ENCODE data around the gene RPL10. TPM values are rescaled to one million over a fixed set of nuclear protein-coding genes. Genes with fewer than 3 reads are reported as not detected.

The RPL10 gene
- total RNA-seq, 2 experiments from 2014 or later: 5,036 to 5,204 TPM

DNA sequence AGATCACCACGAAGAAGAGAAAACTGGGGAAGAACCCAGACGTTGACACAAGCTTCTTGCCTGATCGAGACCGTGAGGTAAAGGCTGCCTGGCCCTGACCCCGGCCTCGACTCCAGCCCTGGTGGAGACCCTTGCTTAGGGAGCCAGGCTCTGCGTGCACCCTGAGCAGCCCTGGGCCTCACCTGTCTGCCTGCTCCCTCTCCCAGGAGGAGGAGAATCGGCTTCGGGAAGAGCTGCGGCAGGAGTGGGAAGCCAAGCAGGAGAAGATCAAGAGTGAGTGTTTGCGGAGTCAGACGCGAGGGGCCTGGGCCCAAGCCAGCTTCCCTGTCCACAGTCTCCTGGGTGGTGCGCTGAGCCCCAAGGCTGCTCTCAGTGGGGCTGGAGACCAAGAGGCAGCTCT lies 50.3 kb downstream of the RPL10 start:
- no peaks in the 10 kb centered on the region for H3K27me3 ChIP-seq (ENCODE audit: control insufficient read depth in 1 of 2, insufficient read depth in 2 of 2, low read length in 2 of 2)
- H3K4me1 ChIP-seq (ENCODE audit: insufficient read depth, low read length): peaks cover 31% of the 10 kb centered on the region
- ChIA-PET CTCF (no interaction called here), POLR2A (no interaction called here)
- no peaks in the 10 kb centered on the region for H3K9me3 ChIP-seq (ENCODE audit: control insufficient read depth in 1 of 2, insufficient read depth in 1 of 2, low read length in 2 of 2)
- no peak overlapping the region for H3K4me3 ChIP-seq (ENCODE audit: low read length)
- no peak for ATAC-seq (ENCODE audit: poor library complexity)
- TF ChIP-seq CTCF (IDR thresholded peaks at IDR 0.05): no peak
- no peak overlapping the region for H3K4me3 Mint-ChIP-seq
- H3K36me3 ChIP-seq (ENCODE audit: insufficient read depth, low read length): peaks cover 38% of the 10 kb centered on the region
- H3K36me3 Mint-ChIP-seq (ENCODE audit: low read depth): peaks cover 23% of the 10 kb centered on the region
- no peak for DNase-seq
- no peaks in the 10 kb centered on the region for H3K4me1 Mint-ChIP-seq (ENCODE audit: low read depth)
- H3K9me3 Mint-ChIP-seq: no peaks in the 10 kb centered on the region
- no peaks in the 10 kb centered on the region for H3K27me3 Mint-ChIP-seq
- intact Hi-C loops (cut with DNase I, micrococcal nuclease): no loop called here
- H3K27ac Mint-ChIP-seq: no peak overlapping the region
- no peak overlapping the region for H3K27ac ChIP-seq (ENCODE audit: low read depth in 1 of 2, low read length in 2 of 2)

DNA sequence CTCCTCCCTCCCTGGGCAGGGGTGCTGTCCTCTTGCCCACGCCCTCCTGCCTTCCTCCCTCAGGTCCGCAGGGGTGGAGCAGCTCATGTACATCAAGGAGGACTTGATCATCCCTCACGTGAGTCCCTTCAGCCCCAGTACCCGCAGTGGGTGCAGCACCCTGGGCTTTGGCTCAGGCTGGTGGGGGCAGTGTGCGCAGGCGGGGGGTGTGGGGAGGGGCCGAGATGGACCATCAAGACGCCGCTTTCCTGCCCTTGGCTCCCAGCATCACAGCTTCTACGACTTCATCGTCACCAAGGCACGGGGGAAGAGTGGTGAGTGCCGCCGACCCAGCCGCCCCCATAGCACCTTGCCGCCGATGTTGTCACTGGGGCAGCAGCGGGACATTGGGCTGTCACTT lies 51.4 kb downstream of the RPL10 start:
- Mint-ChIP-seq H3K9me3 (no peaks in the 10 kb centered on the region), H3K27ac (no peak overlapping the region), H3K4me3 (no peak overlapping the region), H3K36me3 (ENCODE audit: low read depth) (peaks cover 21% of the 10 kb centered on the region), H3K4me1 (ENCODE audit: low read depth) (no peaks in the 10 kb centered on the region), H3K27me3 (no peaks in the 10 kb centered on the region)
- Histone ChIP-seq H3K36me3 (ENCODE audit: insufficient read depth, low read length) (peaks cover 38% of the 10 kb centered on the region), H3K9me3 (ENCODE audit: control insufficient read depth in 1 of 2, insufficient read depth in 1 of 2, low read length in 2 of 2) (no peaks in the 10 kb centered on the region), H3K27me3 (ENCODE audit: control insufficient read depth in 1 of 2, insufficient read depth in 2 of 2, low read length in 2 of 2) (no peaks in the 10 kb centered on the region), H3K4me1 (ENCODE audit: insufficient read depth, low read length) (peaks cover 24% of the 10 kb centered on the region), H3K27ac (ENCODE audit: low read depth in 1 of 2, low read length in 2 of 2) (no peak overlapping the region), H3K4me3 (ENCODE audit: low read length) (no peak overlapping the region)
- POLR2A ChIA-PET: no interaction called here
- no peak for ATAC-seq (ENCODE audit: poor library complexity)
- intact Hi-C loops (cut with DNase I, micrococcal nuclease): no loop called here
- no peak for TF ChIP-seq CTCF (IDR thresholded peaks at IDR 0.05)
- no peak for DNase-seq
- CTCF ChIA-PET: no interaction called here

DNA sequence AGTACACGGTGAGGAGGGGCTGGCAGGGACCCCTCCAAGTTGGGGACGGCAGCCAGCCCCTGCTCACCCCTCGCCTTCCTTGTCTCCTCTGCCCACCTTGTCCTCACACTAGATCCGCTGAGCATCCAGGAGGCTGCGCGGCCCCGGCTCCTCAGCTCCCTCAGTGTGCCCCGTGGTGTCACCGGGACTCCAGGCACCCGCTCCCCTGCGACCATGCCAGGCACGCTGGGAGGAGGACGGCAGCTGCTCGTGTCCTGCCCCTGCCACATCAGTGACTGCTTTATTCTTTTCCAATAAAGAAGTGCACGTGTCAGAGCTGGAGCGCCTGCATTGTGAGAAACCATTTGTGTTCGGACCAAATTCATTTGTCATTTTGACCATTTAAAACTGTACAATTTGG lies 52.1 kb downstream of the RPL10 start:
- no peaks in the 10 kb centered on the region for H3K4me1 Mint-ChIP-seq (ENCODE audit: low read depth)
- DNase-seq (no peak), ATAC-seq (ENCODE audit: poor library complexity) (no peak)
- H3K9me3 Mint-ChIP-seq: no peaks in the 10 kb centered on the region
- POLR2A ChIA-PET: no interaction called here
- peaks cover 21% of the 10 kb centered on the region for H3K36me3 Mint-ChIP-seq (ENCODE audit: low read depth)
- H3K4me1 ChIP-seq (ENCODE audit: insufficient read depth, low read length): peaks cover 17% of the 10 kb centered on the region
- H3K4me3 Mint-ChIP-seq: no peak overlapping the region
- H3K27ac ChIP-seq (ENCODE audit: low read depth in 1 of 2, low read length in 2 of 2): no peak overlapping the region
- intact Hi-C loops (cut with DNase I, micrococcal nuclease): no loop called here
- no peak for TF ChIP-seq CTCF (IDR thresholded peaks at IDR 0.05)
- H3K4me3 ChIP-seq (ENCODE audit: low read length): no peak overlapping the region
- H3K27me3 Mint-ChIP-seq: no peaks in the 10 kb centered on the region
- peaks cover 38% of the 10 kb centered on the region for H3K36me3 ChIP-seq (ENCODE audit: insufficient read depth, low read length)
- CTCF ChIA-PET: no interaction called here
- no peaks in the 10 kb centered on the region for H3K9me3 ChIP-seq (ENCODE audit: control insufficient read depth in 1 of 2, insufficient read depth in 1 of 2, low read length in 2 of 2)
- H3K27me3 ChIP-seq (ENCODE audit: control insufficient read depth in 1 of 2, insufficient read depth in 2 of 2, low read length in 2 of 2): no peaks in the 10 kb centered on the region
- H3K27ac Mint-ChIP-seq: no peak overlapping the region

Small RNA genes lying within 50 kb of the gene (microRNA-seq; reads per million reads assigned to microRNA genes)
- not detected for gene MIR6858 (ENCODE audit: borderline microRNAs expressed, borderline replicate concordance)

Other genes starting within 250 kb of the RPL10 start
- gene OPN1MW, start 215.8 kb upstream of the RPL10 start, total RNA-seq: not detected
- gene OPN1MW2, start 178.6 kb upstream of the RPL10 start, total RNA-seq: not detected
- gene OPN1MW3, start 140.8 kb upstream of the RPL10 start, total RNA-seq: not detected
- not detected for gene TEX28, start 103.3 kb upstream of the RPL10 start, total RNA-seq
- gene TKTL1, start 102.6 kb upstream of the RPL10 start, total RNA-seq: 1 to 10 TPM; 1.7 to 2.3 TPM
- 1,000 to 10,000 TPM; 1,012 to 1,022 TPM for gene FLNA, start 23.7 kb upstream of the RPL10 start, total RNA-seq
- gene EMD, start 19.1 kb upstream of the RPL10 start, total RNA-seq: 100 to 1,000 TPM; 164 to 178 TPM
- gene DNASE1L1, start 10.9 kb downstream of the RPL10 start, total RNA-seq: 10 to 100 TPM; 16.0 to 18.4 TPM
- gene TAFAZZIN, start 13.2 kb downstream of the RPL10 start, total RNA-seq: 10 to 100 TPM; 72.8 to 78.5 TPM
- 10 to 100 TPM; 31.4 to 40.8 TPM for gene ATP6AP1, start 30.3 kb downstream of the RPL10 start, total RNA-seq
- 100 to 1,000 TPM; 144 to 145 TPM for gene GDI1, start 38.8 kb downstream of the RPL10 start, total RNA-seq
- 10 to 100 TPM; 42.3 to 49.4 TPM for gene FAM50A, start 45.8 kb downstream of the RPL10 start, total RNA-seq
- 10 to 100 TPM; 35.1 to 38.1 TPM for gene PLXNA3, start 59.9 kb downstream of the RPL10 start, total RNA-seq
- gene LAGE3, start 80.9 kb downstream of the RPL10 start, total RNA-seq: 1 to 10 TPM; 5.7 to 6.6 TPM
- 1 to 10 TPM; 6.6 to 8.9 TPM for gene UBL4A, start 88.2 kb downstream of the RPL10 start, total RNA-seq
- gene SLC10A3, start 92.3 kb downstream of the RPL10 start, total RNA-seq: 10 to 100 TPM; 15.7 to 16.4 TPM
- 10 to 100 TPM; 36.1 to 38.2 TPM for gene FAM3A, start 117.9 kb downstream of the RPL10 start, total RNA-seq
- 10 to 100 TPM; 17.4 to 20.3 TPM for gene G6PD, start 148.5 kb downstream of the RPL10 start, total RNA-seq
- 10 to 100 TPM; 26.2 to 27.2 TPM for gene IKBKG, start 149.2 kb downstream of the RPL10 start, total RNA-seq
- gene CTAG1A, start 186.8 kb downstream of the RPL10 start, total RNA-seq: not detected
- gene CTAG1B, start 220.9 kb downstream of the RPL10 start, total RNA-seq: not detected